ENCODE results near the gene SPANXN2.

- TF ChIP-seq CTCF (IDR thresholded peaks at IDR 0.05) (no peak), POLR2A (IDR thresholded peaks at IDR 0.05) (no peak)
Observed at GRCh38 chrX:143757887-143758286, 37.3 kb upstream of the SPANXN2 start.

Measured in adrenal gland (tissue), 5 donors.